Measurements from ENCODE around the gene FGFR3. TPM values are rescaled to one million over a fixed set of nuclear protein-coding genes. Genes with fewer than 3 reads are reported as not detected.

FGFR3 gene
- total and polyA plus RNA-seq, 4 experiments from 2014 or later: 0.53 to 0.67 TPM; not detected in 2

DNA sequence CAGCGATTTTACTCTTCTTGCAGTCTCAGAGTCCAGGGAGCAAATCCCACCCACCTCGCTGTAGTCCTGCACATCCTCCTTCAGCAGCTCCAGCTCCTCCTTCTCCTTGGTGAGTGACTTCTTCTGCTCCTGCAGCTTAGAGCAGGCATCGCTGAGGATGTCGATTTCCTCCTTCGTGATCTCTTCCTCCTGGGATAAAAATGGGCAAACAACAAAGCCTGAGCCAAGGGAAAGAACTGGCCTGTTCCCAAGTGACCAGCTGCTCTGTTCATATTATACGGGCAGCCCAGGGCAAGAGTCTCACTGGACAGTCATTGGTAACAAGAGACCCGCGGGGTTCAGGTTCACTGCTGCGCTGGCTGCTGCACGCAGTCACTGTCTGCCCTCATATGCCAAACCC is 26.2 kb downstream of the FGFR3 start:
- Histone ChIP-seq H3K9me3 (ENCODE audit: control insufficient read depth in 1 of 2, low read length in 2 of 2) (no peaks in the 10 kb centered on the region), H3K27ac (ENCODE audit: low read depth, low read length) (no peak overlapping the region), H3K4me1 (ENCODE audit: insufficient read depth, low read length) (no peaks in the 10 kb centered on the region), H3K36me3 (ENCODE audit: insufficient read depth, low read length) (peaks cover 58% of the 10 kb centered on the region), H3K27me3 (ENCODE audit: insufficient read depth, low read length) (no peaks in the 10 kb centered on the region), H3K4me3 (ENCODE audit: low read length in 2 of 2) (no peak overlapping the region)
- ChIA-PET POLR2A (ENCODE audit: partially characterized antibody) (interaction anchor here (1.2 kb wide), 1 partner anchor 13 kb away, joined by 5 read pairs; no protein-coding TSS in a partner anchor), CTCF (ENCODE audit: partially characterized antibody) (interaction anchor here (1.9 kb wide), 1 partner anchor 80 kb away, joined by 11 read pairs; no protein-coding TSS in a partner anchor)
- peak overlapping the region in 1 of 7 donors; percentile 29 for H3K27ac Mint-ChIP-seq
- no peaks in the 10 kb centered on the region for H3K27me3 Mint-ChIP-seq
- no peak overlapping the region for H3K4me3 Mint-ChIP-seq
- peaks cover 33 to 67% of the 10 kb centered on the region in 2 donors for H3K36me3 Mint-ChIP-seq
- no peak for DNase-seq
- no peaks in the 10 kb centered on the region for H3K4me1 Mint-ChIP-seq
- no peaks in the 10 kb centered on the region for H3K9me3 Mint-ChIP-seq
- intact Hi-C loops (cut with micrococcal nuclease): no loop called here

DNA sequence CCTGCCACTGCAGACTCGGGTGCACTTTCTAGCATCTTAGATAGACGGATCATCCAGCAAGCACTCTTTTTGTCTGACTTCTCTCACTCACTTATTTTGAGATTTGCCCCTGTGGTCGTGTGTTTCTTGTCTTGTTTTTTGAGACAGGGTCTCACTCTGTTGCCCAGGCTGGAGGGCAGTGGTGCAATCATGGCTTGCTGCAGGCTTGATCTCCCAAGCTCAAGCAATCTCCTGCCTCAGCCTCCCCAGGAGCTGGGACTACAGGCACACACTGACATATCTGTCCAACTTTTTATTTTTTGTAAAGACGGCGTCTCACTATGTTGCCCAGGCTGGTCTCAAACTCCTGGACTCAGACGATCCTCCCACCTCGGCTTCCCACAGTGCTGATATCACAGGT is 26.7 kb downstream of the FGFR3 start:
- no peaks in the 10 kb centered on the region for H3K27me3 ChIP-seq (ENCODE audit: insufficient read depth, low read length)
- Mint-ChIP-seq H3K36me3 (peaks cover 32 to 65% of the 10 kb centered on the region in 2 donors), H3K4me3 (no peak overlapping the region), H3K9me3 (no peaks in the 10 kb centered on the region), H3K27me3 (no peaks in the 10 kb centered on the region), H3K4me1 (no peaks in the 10 kb centered on the region), H3K27ac (peak overlapping the region in 1 of 7 donors; percentile 59)
- peaks cover 57% of the 10 kb centered on the region for H3K36me3 ChIP-seq (ENCODE audit: insufficient read depth, low read length)
- intact Hi-C loops (cut with micrococcal nuclease): no loop called here
- H3K4me1 ChIP-seq (ENCODE audit: insufficient read depth, low read length): no peaks in the 10 kb centered on the region
- no peak overlapping the region for H3K27ac ChIP-seq (ENCODE audit: low read depth, low read length)
- POLR2A ChIA-PET (ENCODE audit: partially characterized antibody): no interaction called here
- H3K9me3 ChIP-seq (ENCODE audit: control insufficient read depth in 1 of 2, low read length in 2 of 2): no peaks in the 10 kb centered on the region
- DNase-seq: no peak
- H3K4me3 ChIP-seq (ENCODE audit: low read length in 2 of 2): no peak overlapping the region
- CTCF ChIA-PET (ENCODE audit: partially characterized antibody): interaction anchor here (1.9 kb wide), 1 partner anchor 79 kb away, joined by 11 read pairs; no protein-coding TSS in a partner anchor

DNA sequence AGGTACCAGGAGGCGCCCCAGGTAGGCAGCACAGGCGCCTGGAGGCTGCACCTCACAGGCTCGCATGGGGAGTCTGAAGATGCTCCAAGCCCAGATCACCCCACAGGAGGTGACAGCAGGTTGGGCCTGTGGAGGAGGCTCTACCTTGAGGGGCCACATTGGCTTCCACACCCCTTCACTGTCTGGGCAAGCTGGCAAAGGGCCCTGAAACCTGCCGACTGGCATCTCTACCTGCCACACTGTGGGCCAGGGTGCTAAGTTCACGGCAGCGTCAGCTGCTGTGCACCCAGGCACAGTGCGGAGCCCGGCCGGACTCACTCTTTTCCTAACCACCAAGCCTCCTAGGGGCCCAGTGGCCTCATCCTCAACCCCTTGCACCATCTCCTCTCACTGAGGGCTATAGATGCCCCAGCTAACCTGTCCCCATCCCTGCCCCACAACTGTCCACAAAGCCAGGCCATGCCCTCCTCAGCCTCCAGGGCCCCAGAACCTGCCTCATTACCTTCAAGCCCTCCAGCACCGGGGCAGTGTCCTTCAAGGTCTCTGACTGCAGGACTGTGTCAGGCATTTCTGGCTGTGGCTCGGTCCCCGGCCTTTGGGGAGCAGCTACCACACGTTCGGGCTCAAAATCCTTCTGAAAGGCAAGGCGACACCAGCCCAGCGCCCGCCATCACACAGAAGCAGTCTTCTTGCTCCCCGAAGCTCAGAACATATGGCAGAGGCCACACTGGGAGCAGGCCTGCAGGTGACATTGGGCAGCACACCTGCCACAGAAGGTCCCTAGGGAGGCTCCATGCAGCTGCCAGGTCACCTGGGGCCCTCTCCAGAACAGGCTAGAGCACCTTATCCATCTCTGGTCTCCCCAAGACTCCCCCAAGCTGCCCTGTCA is 28.8 kb downstream of the FGFR3 start:
- no peak overlapping the region for H3K4me3 Mint-ChIP-seq
- H3K27ac Mint-ChIP-seq: no peak overlapping the region
- H3K36me3 Mint-ChIP-seq: peaks cover 31 to 69% of the 10 kb centered on the region in 2 donors
- ChIA-PET CTCF (ENCODE audit: partially characterized antibody) (interaction anchor here (0.6 kb wide), 1 partner anchor 61 kb away, joined by 3 read pairs; no protein-coding TSS in a partner anchor), POLR2A (ENCODE audit: partially characterized antibody) (no interaction called here)
- H3K27me3 Mint-ChIP-seq: no peaks in the 10 kb centered on the region
- Histone ChIP-seq H3K9me3 (ENCODE audit: control insufficient read depth in 1 of 2, low read length in 2 of 2) (no peaks in the 10 kb centered on the region), H3K27ac (ENCODE audit: low read depth, low read length) (no peak overlapping the region), H3K36me3 (ENCODE audit: insufficient read depth, low read length) (peaks cover 54% of the 10 kb centered on the region), H3K27me3 (ENCODE audit: insufficient read depth, low read length) (no peaks in the 10 kb centered on the region), H3K4me3 (ENCODE audit: low read length in 2 of 2) (no peak overlapping the region), H3K4me1 (ENCODE audit: insufficient read depth, low read length) (no peaks in the 10 kb centered on the region)
- intact Hi-C loops (cut with micrococcal nuclease): no loop called here
- no peaks in the 10 kb centered on the region for H3K4me1 Mint-ChIP-seq
- no peak for DNase-seq
- H3K9me3 Mint-ChIP-seq: no peaks in the 10 kb centered on the region

DNA sequence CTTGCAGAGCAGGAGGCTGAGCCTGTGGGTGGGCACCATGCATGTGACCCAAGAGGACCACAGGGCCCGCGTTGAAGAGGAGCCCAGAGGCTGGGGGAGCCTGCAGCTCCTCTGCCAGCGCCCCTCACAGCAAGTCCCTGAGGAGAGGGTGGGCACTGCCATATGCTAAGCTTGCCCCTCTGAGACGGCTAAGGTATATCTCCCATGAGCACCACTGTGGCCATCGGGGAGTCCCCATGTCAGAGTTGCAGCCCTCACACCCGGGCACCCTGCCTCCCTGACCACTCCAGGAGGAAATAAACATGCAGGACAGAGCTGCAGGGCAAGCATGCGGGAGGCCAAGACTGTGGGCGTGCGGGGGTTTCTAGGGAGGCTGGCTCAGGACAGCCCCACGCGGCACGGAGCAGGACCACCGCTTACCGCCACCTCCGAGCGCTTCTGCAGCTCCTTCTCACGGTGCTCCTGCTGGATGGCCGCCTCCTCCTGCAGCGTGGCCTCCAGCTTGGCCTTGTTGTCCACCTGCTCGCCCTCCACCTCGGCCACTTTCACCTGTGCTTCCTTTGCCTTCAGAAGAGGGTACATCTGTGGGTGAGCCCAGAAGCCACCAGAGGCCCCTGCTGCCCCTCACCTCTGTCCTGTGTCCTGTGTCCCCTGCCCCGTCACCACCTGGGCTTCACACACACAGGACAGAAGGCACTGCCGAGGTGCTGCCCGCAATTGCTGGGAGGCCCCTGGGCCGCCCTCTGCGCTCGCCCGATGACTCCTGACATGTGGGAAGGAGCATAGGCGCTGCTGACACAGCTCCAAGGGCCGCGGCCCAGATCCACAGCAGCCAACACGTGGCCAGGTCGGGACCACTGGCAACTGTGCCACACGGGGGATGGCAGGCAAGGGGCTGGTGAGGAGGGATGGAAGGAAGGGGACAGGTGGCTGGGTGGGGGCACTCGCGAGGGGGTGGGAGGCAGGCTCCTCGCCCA is 29.8 kb downstream of the FGFR3 start:
- Mint-ChIP-seq H3K4me3 (no peak overlapping the region), H3K9me3 (no peaks in the 10 kb centered on the region), H3K4me1 (no peaks in the 10 kb centered on the region), H3K27ac (no peak overlapping the region), H3K36me3 (peaks cover 32 to 65% of the 10 kb centered on the region in 2 donors), H3K27me3 (no peaks in the 10 kb centered on the region)
- intact Hi-C loops (cut with micrococcal nuclease): no loop called here
- ChIA-PET CTCF (ENCODE audit: partially characterized antibody) (interaction anchor here (0.6 to 1.0 kb wide), 2 partner anchors 60 to 76 kb away, joined by 3 read pairs; no protein-coding TSS in a partner anchor), POLR2A (ENCODE audit: partially characterized antibody) (no interaction called here)
- no peaks in the 10 kb centered on the region for H3K4me1 ChIP-seq (ENCODE audit: insufficient read depth, low read length)
- H3K9me3 ChIP-seq (ENCODE audit: control insufficient read depth in 1 of 2, low read length in 2 of 2): no peaks in the 10 kb centered on the region
- no peak for DNase-seq
- H3K36me3 ChIP-seq (ENCODE audit: insufficient read depth, low read length): peaks cover 50% of the 10 kb centered on the region
- no peak overlapping the region for H3K4me3 ChIP-seq (ENCODE audit: low read length in 2 of 2)
- no peak overlapping the region for H3K27ac ChIP-seq (ENCODE audit: low read depth, low read length)
- H3K27me3 ChIP-seq (ENCODE audit: insufficient read depth, low read length): no peaks in the 10 kb centered on the region

DNA sequence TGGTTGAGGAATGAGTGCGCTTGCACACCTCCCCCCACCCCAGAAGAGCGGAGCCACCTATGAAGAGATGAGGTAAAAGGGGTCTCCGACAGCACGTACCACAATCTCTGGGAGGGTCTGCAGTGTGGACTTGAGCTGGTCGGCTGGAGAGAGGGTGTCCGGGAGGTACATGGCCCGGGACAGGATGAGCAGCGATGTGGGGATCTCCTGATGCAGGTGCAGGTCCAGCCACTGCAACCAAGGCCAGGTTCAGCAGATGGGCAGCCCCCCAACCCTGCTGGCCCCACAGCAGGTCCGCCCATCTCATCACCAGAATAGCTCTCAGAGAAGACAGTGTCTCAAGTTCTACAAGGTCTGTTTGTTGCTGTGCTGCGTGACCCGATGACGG is 30.4 kb downstream of the FGFR3 start:
- Mint-ChIP-seq H3K4me1 (no peaks in the 10 kb centered on the region), H3K36me3 (peaks cover 32 to 60% of the 10 kb centered on the region in 2 donors), H3K9me3 (no peaks in the 10 kb centered on the region), H3K27me3 (no peaks in the 10 kb centered on the region), H3K27ac (no peak overlapping the region), H3K4me3 (no peak overlapping the region)
- H3K27me3 ChIP-seq (ENCODE audit: insufficient read depth, low read length): no peaks in the 10 kb centered on the region
- intact Hi-C loops (cut with micrococcal nuclease): no loop called here
- no peak overlapping the region for H3K4me3 ChIP-seq (ENCODE audit: low read length in 2 of 2)
- H3K9me3 ChIP-seq (ENCODE audit: control insufficient read depth in 1 of 2, low read length in 2 of 2): no peaks in the 10 kb centered on the region
- ChIA-PET POLR2A (ENCODE audit: partially characterized antibody) (no interaction called here), CTCF (ENCODE audit: partially characterized antibody) (interaction anchor here (1.0 kb wide), 1 partner anchor 75 kb away, joined by 3 read pairs; no protein-coding TSS in a partner anchor)
- no peaks in the 10 kb centered on the region for H3K4me1 ChIP-seq (ENCODE audit: insufficient read depth, low read length)
- H3K27ac ChIP-seq (ENCODE audit: low read depth, low read length): no peak overlapping the region
- H3K36me3 ChIP-seq (ENCODE audit: insufficient read depth, low read length): peaks cover 47% of the 10 kb centered on the region
- no peak for DNase-seq

DNA sequence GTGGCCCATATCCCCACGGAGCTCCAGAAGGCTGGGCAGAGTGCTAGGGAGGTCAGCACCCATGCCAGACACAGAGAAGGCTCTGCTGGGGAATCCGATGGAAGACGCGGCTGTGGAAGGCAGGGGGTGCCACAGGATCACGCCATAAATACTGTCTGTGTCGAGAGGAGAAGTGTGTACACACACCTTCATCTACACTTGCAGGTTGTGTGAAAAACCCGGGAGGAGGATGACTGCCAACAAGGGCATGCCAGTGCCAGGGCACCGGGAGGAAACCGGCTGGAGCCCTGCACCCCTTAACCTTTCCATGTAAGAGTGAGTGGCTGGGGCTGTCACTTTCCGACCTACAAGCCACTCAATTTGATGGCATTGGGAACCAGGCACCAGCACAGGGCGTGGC is 31.7 kb downstream of the FGFR3 start:
- Histone ChIP-seq H3K4me1 (ENCODE audit: insufficient read depth, low read length) (no peaks in the 10 kb centered on the region), H3K27me3 (ENCODE audit: insufficient read depth, low read length) (no peaks in the 10 kb centered on the region), H3K27ac (ENCODE audit: low read depth, low read length) (no peak overlapping the region), H3K4me3 (ENCODE audit: low read length in 2 of 2) (no peak overlapping the region), H3K9me3 (ENCODE audit: control insufficient read depth in 1 of 2, low read length in 2 of 2) (no peaks in the 10 kb centered on the region), H3K36me3 (ENCODE audit: insufficient read depth, low read length) (peaks cover 38% of the 10 kb centered on the region)
- no peak overlapping the region for H3K4me3 Mint-ChIP-seq
- H3K9me3 Mint-ChIP-seq: no peaks in the 10 kb centered on the region
- ChIA-PET POLR2A (ENCODE audit: partially characterized antibody) (no interaction called here), CTCF (ENCODE audit: partially characterized antibody) (no interaction called here)
- DNase-seq: no peak
- peaks cover 31 to 53% of the 10 kb centered on the region in 2 donors for H3K36me3 Mint-ChIP-seq
- intact Hi-C loops (cut with micrococcal nuclease): no loop called here
- no peak overlapping the region for H3K27ac Mint-ChIP-seq
- H3K4me1 Mint-ChIP-seq: peaks cover 0 to 2% (median 1%) of the 10 kb centered on the region in 4 donors
- no peaks in the 10 kb centered on the region for H3K27me3 Mint-ChIP-seq

DNA sequence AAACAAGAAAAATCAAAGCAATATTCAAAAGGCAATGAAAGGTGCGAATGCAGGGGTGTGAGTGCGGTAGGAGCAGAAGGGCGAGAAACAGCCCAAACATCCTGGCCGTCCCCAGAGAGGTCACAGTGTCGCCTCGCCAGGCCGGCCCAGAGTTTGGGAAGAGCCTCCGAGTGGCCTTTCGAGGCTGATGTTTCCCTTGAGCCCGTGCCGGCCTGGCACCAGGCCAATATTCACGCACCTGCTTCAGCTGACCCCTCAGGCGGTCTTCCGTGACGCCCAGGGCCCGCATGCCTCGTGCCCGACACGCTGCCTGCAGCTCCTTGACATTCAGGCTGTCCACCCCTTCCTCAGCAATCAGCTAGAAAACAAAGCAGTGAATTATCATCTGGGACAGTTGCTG is 32.2 kb downstream of the FGFR3 start:
- Mint-ChIP-seq H3K27ac (no peak overlapping the region), H3K36me3 (peaks cover 29 to 51% of the 10 kb centered on the region in 2 donors), H3K4me1 (peaks cover 0 to 4% (median 3%) of the 10 kb centered on the region in 4 donors), H3K9me3 (no peaks in the 10 kb centered on the region), H3K4me3 (no peak overlapping the region), H3K27me3 (no peaks in the 10 kb centered on the region)
- Histone ChIP-seq H3K36me3 (ENCODE audit: insufficient read depth, low read length) (peaks cover 34% of the 10 kb centered on the region), H3K9me3 (ENCODE audit: control insufficient read depth in 1 of 2, low read length in 2 of 2) (no peaks in the 10 kb centered on the region), H3K4me1 (ENCODE audit: insufficient read depth, low read length) (no peaks in the 10 kb centered on the region), H3K27ac (ENCODE audit: low read depth, low read length) (no peak overlapping the region), H3K27me3 (ENCODE audit: insufficient read depth, low read length) (no peaks in the 10 kb centered on the region), H3K4me3 (ENCODE audit: low read length in 2 of 2) (no peak overlapping the region)
- no peak for DNase-seq
- intact Hi-C loops (cut with micrococcal nuclease): no loop called here
- ChIA-PET POLR2A (ENCODE audit: partially characterized antibody) (no interaction called here), CTCF (ENCODE audit: partially characterized antibody) (no interaction called here)

Measured in CD4-positive, alpha-beta memory T cell (primary cell).